ENCODE measurements around the gene ZNF157. TPM values are rescaled to one million over a fixed set of nuclear protein-coding genes. Genes with fewer than 3 reads are reported as not detected.

ZNF157 gene
- total and polyA plus RNA-seq, 10 donors = 0.16 to 1.6 (median 0.46) TPM

DNA sequence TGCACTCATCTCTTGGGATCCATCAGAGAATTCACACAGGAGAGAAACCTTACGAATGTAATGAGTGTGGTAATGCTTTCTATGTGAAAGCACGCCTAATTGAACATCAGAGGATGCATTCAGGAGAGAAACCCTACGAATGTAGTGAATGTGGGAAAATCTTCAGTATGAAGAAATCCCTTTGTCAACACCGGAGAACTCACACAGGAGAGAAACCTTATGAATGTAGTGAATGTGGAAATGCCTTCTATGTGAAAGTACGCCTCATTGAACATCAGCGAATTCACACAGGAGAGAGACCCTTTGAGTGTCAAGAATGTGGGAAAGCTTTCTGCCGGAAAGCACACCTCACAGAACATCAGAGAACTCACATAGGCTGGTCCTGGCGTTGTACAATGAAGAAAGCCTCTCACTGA, 42.8 kb downstream of the ZNF157 start:
- no peak for DNase-seq
- Histone ChIP-seq H3K9me3 (peaks cover 23 to 80% (median 54%) of the 10 kb centered on the region in 8 donors), H3K27ac (no peak overlapping the region), H3K4me3 (no peak overlapping the region), H3K4me1 (no peaks in the 10 kb centered on the region), H3K27me3 (replicated peaks in 1 of 7) (no peaks in the 10 kb centered on the region), H3K36me3 (peaks cover 0 to 29% (median 0%) of the 10 kb centered on the region in 6 donors)
- 82 to 98% (median 95%) methylated on average over 7 to 8 of the region's 8 CpGs for WGBS, 5 donors
- TF ChIP-seq POLR2AphosphoS5 (IDR thresholded peaks at IDR 0.05) (no peak), POLR2A (IDR thresholded peaks at IDR 0.05) (no peak)
- TF ChIP-seq, protein P1, sequence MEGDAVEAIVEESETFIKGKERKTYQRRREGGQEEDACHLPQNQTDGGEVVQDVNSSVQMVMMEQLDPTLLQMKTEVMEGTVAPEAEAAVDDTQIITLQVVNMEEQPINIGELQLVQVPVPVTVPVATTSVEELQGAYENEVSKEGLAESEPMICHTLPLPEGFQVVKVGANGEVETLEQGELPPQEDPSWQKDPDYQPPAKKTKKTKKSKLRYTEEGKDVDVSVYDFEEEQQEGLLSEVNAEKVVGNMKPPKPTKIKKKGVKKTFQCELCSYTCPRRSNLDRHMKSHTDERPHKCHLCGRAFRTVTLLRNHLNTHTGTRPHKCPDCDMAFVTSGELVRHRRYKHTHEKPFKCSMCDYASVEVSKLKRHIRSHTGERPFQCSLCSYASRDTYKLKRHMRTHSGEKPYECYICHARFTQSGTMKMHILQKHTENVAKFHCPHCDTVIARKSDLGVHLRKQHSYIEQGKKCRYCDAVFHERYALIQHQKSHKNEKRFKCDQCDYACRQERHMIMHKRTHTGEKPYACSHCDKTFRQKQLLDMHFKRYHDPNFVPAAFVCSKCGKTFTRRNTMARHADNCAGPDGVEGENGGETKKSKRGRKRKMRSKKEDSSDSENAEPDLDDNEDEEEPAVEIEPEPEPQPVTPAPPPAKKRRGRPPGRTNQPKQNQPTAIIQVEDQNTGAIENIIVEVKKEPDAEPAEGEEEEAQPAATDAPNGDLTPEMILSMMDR (IDR thresholded peaks at IDR 0.05 in 8 of 11, conservative IDR thresholded peaks at IDR 0.05 in 3 of 11) = no peak
- intact Hi-C loops (cut with DNase I; ENCODE audit: low total_unique reads) = no loop called here

GRCh38 chrX:47420265-47420664, 49.9 kb downstream of the ZNF157 start:
- intact Hi-C loops (cut with DNase I; ENCODE audit: low total_unique reads) = no loop called here
- WGBS, 5 donors = 82 to 89% (median 85%) methylated on average over 4 of the region's 4 CpGs
- H3K4me1 ChIP-seq = no peaks in the 10 kb centered on the region
- no peak for DNase-seq
- H3K27me3 ChIP-seq (replicated peaks in 1 of 7) = no peaks in the 10 kb centered on the region
- peaks cover 0 to 24% (median 9%) of the 10 kb centered on the region in 8 donors for H3K9me3 ChIP-seq
- no peaks in the 10 kb centered on the region for H3K36me3 ChIP-seq
- TF ChIP-seq POLR2AphosphoS5 (IDR thresholded peaks at IDR 0.05) = no peak
- no peak for TF ChIP-seq POLR2A (IDR thresholded peaks at IDR 0.05)
- no peak overlapping the region for H3K4me3 ChIP-seq
- H3K27ac ChIP-seq = no peak overlapping the region

DNA sequence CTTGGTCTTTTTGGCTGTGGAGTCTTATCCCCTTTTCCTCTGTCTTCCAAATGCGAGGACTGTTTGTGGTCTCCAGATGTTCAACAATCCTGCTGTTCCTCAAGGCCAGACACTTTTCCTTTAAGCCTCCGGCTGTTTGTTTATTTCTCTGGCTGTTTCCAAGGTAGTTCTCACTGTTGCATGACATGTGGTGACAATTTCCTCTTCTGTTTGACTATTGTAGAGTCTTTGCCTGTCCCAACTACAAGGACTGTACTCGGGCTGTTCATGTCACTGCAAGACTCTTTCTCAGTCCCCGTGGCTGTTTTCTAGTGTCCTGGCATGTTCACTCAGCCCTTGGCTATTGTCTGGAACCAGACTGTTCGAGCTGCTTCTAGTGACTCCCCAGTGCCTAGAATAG, 50.6 kb downstream of the ZNF157 start:
- TF ChIP-seq, protein P1 (IDR thresholded peaks at IDR 0.05 in 8 of 11, conservative IDR thresholded peaks at IDR 0.05 in 3 of 11) = no peak
- TF ChIP-seq POLR2AphosphoS5 (IDR thresholded peaks at IDR 0.05) (no peak), POLR2A (IDR thresholded peaks at IDR 0.05) (no peak)
- Histone ChIP-seq H3K4me1 (no peaks in the 10 kb centered on the region), H3K4me3 (no peak overlapping the region), H3K36me3 (no peaks in the 10 kb centered on the region), H3K27me3 (replicated peaks in 1 of 7) (no peaks in the 10 kb centered on the region), H3K27ac (no peak overlapping the region), H3K9me3 (peaks cover 0 to 17% (median 3%) of the 10 kb centered on the region in 8 donors)
- intact Hi-C loops (cut with DNase I; ENCODE audit: low total_unique reads) = no loop called here
- no peak for DNase-seq
- 50 to 67% (median 55%) methylated on average over 5 of the region's 5 CpGs for WGBS, 5 donors

DNA sequence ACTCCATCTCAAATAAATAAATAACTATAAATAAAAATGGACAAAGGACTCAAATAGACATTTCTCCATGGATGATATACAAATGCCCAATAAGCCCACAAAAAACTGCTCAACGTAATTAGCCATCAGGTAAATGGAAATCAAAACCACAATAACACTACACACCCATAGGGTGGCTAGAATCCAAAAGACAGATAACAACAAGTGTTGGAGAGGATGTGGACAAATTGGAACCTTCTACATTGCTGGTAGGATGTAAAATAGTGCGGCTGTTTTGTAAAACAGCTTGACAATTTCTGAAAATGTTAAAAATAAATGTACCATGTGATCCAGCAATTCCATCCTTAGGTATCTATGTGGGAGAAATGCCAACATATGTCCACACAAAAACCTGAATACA, 52.1 kb downstream of the ZNF157 start:
- Histone ChIP-seq H3K27ac (no peak overlapping the region), H3K9me3 (peaks cover 0 to 4% (median 0%) of the 10 kb centered on the region in 8 donors), H3K27me3 (replicated peaks in 1 of 7) (no peaks in the 10 kb centered on the region), H3K36me3 (no peaks in the 10 kb centered on the region), H3K4me3 (no peak overlapping the region), H3K4me1 (no peaks in the 10 kb centered on the region)
- no peak for DNase-seq
- intact Hi-C loops (cut with DNase I; ENCODE audit: low total_unique reads) = no loop called here
- TF ChIP-seq POLR2A (IDR thresholded peaks at IDR 0.05) (no peak), POLR2AphosphoS5 (IDR thresholded peaks at IDR 0.05) (no peak)
- TF ChIP-seq, protein P1 (IDR thresholded peaks at IDR 0.05 in 8 of 11, conservative IDR thresholded peaks at IDR 0.05 in 3 of 11) = no peak
- 72 to 97% (median 80%) methylated on average over 2 of the region's 2 CpGs for WGBS, 5 donors

GRCh38 chrX:47430925-47431324, 60.5 kb downstream of the ZNF157 start:
- intact Hi-C loops (cut with DNase I; ENCODE audit: low total_unique reads) = no loop called here
- no peak for DNase-seq
- no peaks in the 10 kb centered on the region for H3K4me1 ChIP-seq
- no peaks in the 10 kb centered on the region for H3K27me3 ChIP-seq (replicated peaks in 1 of 7)
- H3K36me3 ChIP-seq = no peaks in the 10 kb centered on the region
- no peak overlapping the region for H3K4me3 ChIP-seq
- TF ChIP-seq POLR2AphosphoS5 (IDR thresholded peaks at IDR 0.05) (no peak), POLR2A (IDR thresholded peaks at IDR 0.05) (no peak)
- TF ChIP-seq, protein P1 (IDR thresholded peaks at IDR 0.05 in 8 of 11, conservative IDR thresholded peaks at IDR 0.05 in 3 of 11) = no peak
- H3K9me3 ChIP-seq = peaks cover 0 to 5% (median 0%) of the 10 kb centered on the region in 8 donors
- 86 to 93% (median 89%) methylated on average over 5 of the region's 5 CpGs for whole genome bisulfite sequencing, 5 donors
- no peak overlapping the region for H3K27ac ChIP-seq
